GM12878 (cell line): ENCODE data around the gene GRAMD1B.

Experiments used
- CEBPB ChIP-seq, 2 experiments: fragments of 150-350 bp in 1 of 2; IDR thresholded peaks; 2 replicates each; pipeline ENCODE4 v1.6.1; 2012 to 2014; ENCODE audit warnings: low read depth in 2 of 2, low read length in 2 of 2, borderline replicate concordance in 1 of 2, inconsistent platforms in 1 of 2
- HDAC6 ChIP-seq: fragments of 200-600 bp; sonication (generic); IDR thresholded peaks from one replicate; pipeline ENCODE4 v1.8.0; 2017; ENCODE audit warnings: antibody characterized with exemption; ENCODE audit not compliant: unreplicated experiment
- JUNB ChIP-seq: IDR thresholded peaks from 2 replicates; pipeline ENCODE4 v1.6.1; 2016; ENCODE audit warnings: antibody characterized with exemption, mild to moderate bottlenecking
- POLR2A ChIP-seq: IDR thresholded peaks from 2 replicates; pipeline ENCODE4 v1.6.1; 2011; ENCODE audit warnings: low read depth, mild to moderate bottlenecking, low read length
- RFX5 ChIP-seq: IDR thresholded peaks from 2 replicates; pipeline ENCODE4 v1.6.1; 2011; ENCODE audit warnings: low read depth, low read length, improper control_type of control experiment
- SMAD5 ChIP-seq: IDR thresholded peaks from 2 replicates; pipeline ENCODE4 v1.6.1; 2016; ENCODE audit warnings: antibody characterized with exemption, low read depth
- ZBED1 ChIP-seq: IDR thresholded peaks from 2 replicates; pipeline ENCODE4 v1.6.1; 2016; ENCODE audit warnings: borderline replicate concordance
- TF ChIP-seq, protein P1 (sequence below), 3 experiments: IDR thresholded peaks in 2 of 3; conservative IDR thresholded peaks in 1 of 3; 2 replicates each; pipeline ENCODE4 v1.5.1; 2011; ENCODE audit warnings: low read depth in 3 of 3, low read length in 3 of 3, mild to moderate bottlenecking in 3 of 3, control low read depth in 2 of 3, moderate library complexity in 2 of 3, inconsistent platforms in 1 of 3, mixed read lengths in 1 of 3; ENCODE audit not compliant: control insufficient read depth in 2 of 3, insufficient read depth in 1 of 3; ENCODE audit errors: extremely low read depth in 1 of 3
- TF ChIP-seq, protein P2 (sequence below): IDR thresholded peaks from 2 replicates; pipeline ENCODE4 v1.6.1; 2012; ENCODE audit warnings: mild to moderate bottlenecking, low read depth, low read length

DNA sequence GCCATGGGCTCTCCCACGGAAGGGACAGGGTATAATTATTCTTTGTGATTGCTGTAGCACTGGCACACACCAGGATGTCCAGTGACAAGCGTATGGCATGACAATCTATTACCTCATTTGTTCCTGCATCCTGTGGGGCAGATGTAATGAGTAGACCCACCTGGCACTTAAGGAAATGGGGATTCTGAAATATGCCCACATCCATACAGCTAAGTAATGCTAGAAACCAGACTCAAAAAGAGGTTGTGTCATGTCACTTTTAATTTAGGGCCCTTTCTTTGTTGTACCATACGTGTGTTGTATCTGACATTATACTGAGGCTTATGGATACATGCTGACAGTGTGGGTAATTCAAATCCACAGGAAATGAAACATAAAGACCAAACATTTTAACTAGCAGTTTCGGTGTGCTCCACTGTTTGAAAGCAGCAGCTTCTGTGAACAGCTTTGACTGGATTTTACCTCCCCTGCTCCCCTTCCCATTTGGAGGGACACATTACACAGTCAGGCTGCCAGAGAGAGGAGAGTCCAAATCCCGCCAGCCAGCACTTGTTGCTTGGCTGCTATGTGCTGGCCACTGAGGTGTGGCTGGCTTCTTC is 21.2 kb downstream of the GRAMD1B start:
- TF ChIP-seq, protein P1, sequence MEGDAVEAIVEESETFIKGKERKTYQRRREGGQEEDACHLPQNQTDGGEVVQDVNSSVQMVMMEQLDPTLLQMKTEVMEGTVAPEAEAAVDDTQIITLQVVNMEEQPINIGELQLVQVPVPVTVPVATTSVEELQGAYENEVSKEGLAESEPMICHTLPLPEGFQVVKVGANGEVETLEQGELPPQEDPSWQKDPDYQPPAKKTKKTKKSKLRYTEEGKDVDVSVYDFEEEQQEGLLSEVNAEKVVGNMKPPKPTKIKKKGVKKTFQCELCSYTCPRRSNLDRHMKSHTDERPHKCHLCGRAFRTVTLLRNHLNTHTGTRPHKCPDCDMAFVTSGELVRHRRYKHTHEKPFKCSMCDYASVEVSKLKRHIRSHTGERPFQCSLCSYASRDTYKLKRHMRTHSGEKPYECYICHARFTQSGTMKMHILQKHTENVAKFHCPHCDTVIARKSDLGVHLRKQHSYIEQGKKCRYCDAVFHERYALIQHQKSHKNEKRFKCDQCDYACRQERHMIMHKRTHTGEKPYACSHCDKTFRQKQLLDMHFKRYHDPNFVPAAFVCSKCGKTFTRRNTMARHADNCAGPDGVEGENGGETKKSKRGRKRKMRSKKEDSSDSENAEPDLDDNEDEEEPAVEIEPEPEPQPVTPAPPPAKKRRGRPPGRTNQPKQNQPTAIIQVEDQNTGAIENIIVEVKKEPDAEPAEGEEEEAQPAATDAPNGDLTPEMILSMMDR (IDR thresholded peaks at IDR 0.05 in 2 of 3, conservative IDR thresholded peaks at IDR 0.05 in 1 of 3; ENCODE audit: control insufficient read depth in 2 of 3, extremely low read depth in 1 of 3, insufficient read depth in 1 of 3, low read depth in 3 of 3, low read length in 3 of 3): no peak
- TF ChIP-seq ZBED1 (no peak), RFX5 (no peak), HDAC6 (no peak), SMAD5 (no peak), JUNB (no peak), POLR2A (no peak), CEBPB (IDR thresholded peaks at IDR 0.05; ENCODE audit: borderline replicate concordance in 1 of 2, low read depth in 2 of 2, low read length in 2 of 2) (no peak)
- TF ChIP-seq, protein P2, sequence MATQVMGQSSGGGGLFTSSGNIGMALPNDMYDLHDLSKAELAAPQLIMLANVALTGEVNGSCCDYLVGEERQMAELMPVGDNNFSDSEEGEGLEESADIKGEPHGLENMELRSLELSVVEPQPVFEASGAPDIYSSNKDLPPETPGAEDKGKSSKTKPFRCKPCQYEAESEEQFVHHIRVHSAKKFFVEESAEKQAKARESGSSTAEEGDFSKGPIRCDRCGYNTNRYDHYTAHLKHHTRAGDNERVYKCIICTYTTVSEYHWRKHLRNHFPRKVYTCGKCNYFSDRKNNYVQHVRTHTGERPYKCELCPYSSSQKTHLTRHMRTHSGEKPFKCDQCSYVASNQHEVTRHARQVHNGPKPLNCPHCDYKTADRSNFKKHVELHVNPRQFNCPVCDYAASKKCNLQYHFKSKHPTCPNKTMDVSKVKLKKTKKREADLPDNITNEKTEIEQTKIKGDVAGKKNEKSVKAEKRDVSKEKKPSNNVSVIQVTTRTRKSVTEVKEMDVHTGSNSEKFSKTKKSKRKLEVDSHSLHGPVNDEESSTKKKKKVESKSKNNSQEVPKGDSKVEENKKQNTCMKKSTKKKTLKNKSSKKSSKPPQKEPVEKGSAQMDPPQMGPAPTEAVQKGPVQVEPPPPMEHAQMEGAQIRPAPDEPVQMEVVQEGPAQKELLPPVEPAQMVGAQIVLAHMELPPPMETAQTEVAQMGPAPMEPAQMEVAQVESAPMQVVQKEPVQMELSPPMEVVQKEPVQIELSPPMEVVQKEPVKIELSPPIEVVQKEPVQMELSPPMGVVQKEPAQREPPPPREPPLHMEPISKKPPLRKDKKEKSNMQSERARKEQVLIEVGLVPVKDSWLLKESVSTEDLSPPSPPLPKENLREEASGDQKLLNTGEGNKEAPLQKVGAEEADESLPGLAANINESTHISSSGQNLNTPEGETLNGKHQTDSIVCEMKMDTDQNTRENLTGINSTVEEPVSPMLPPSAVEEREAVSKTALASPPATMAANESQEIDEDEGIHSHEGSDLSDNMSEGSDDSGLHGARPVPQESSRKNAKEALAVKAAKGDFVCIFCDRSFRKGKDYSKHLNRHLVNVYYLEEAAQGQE: no peak
